ENCODE data around the gene IVNS1ABP.
"Not testable (repeated sequence)": the region's sequence is repeated elsewhere in the genome, so short reads cannot be mapped to it uniquely, and the experiment has no call there.

Gene IVNS1ABP

GRCh38 chr1:185257116-185257949 is 59.7 kb downstream of the IVNS1ABP start:
- DNase-seq (ENCODE audit: low read depth, low spot score): not testable (repeated sequence)

- not testable (repeated sequence) for DNase-seq (ENCODE audit: low read depth, low spot score)
These were observed 61.4 kb downstream of the IVNS1ABP start for GRCh38 chr1:185255595-185255994.

- DNase-seq (ENCODE audit: low read depth, low spot score): not testable (repeated sequence)
These were observed 64.6 kb downstream of the IVNS1ABP start for GRCh38 chr1:185252404-185252803.

GRCh38 chr1:185251928-185252327 is 65.1 kb downstream of the IVNS1ABP start:
- not testable (repeated sequence) for DNase-seq (ENCODE audit: low read depth, low spot score)

GRCh38 chr1:185250063-185250462 is 67.0 kb downstream of the IVNS1ABP start:
- no peak for DNase-seq (ENCODE audit: low read depth, low spot score)

GRCh38 chr1:185249563-185249962 is 67.5 kb downstream of the IVNS1ABP start:
- peak; percentile 12 for DNase-seq (ENCODE audit: low read depth, low spot score)

Measured in iPS DF 19.7 (cell line).